Mucosa of descending colon (tissue), 3 donors: ENCODE results near the gene ALPG. TPM values are rescaled to one million over a fixed set of nuclear protein-coding genes. Genes with fewer than 3 reads are reported as not detected.
"Not testable (repeated sequence)": the region's sequence is repeated elsewhere in the genome, so short reads cannot be mapped to it uniquely, and the experiment has no call there.

ENCODE experiments used
- ATAC-seq: fragments of 200-7000 bp; cut with Tn5 transposase; one replicate; pipeline ENCODE4 v1.9.1; 2020; ENCODE audit warnings: mild to moderate bottlenecking, moderate library complexity
- DNase-seq, 3 donors: peaks; one replicate each; pipeline ENCODE4 v3.0.0-alpha.2; 2020
- H3K36me3 ChIP-seq: fragments of 200-600 bp; one replicate; pipeline ENCODE4 v1.8.0; 2021; ENCODE audit warnings: low read depth, mild to moderate bottlenecking
- H3K4me1 ChIP-seq: fragments of 200-600 bp; one replicate; pipeline ENCODE4 v1.8.0; 2021; ENCODE audit warnings: low read depth, mild to moderate bottlenecking
- H3K4me3 ChIP-seq: fragments of 200-600 bp; one replicate; pipeline ENCODE4 v1.8.0; 2021; ENCODE audit warnings: mild to moderate bottlenecking
- H3K9me3 ChIP-seq: fragments of 200-600 bp; one replicate; pipeline ENCODE4 v1.8.0; 2021; ENCODE audit warnings: mild to moderate bottlenecking
- intact Hi-C, 2 donors: fragments of 100-400 bp; cut with DNase I in 1 of 2; cut with micrococcal nuclease in 1 of 2; formaldehyde crosslinking; loops; one replicate each; pipeline versions ENCODE4 v1.11.0 to v1.11.1; 2022; cut with DNase I, micrococcal nuclease
- total RNA-seq, 3 donors: library from RNA; stranded (reverse); fragmentation: NEBNext Ultra II Directional in 2 of 3; extraction: Animal tissue kit (Norgen Biotek cat#: 25700) in 2 of 3; gene quantifications; one replicate each; pipeline versions ENCODE4 v1.2.1 to v1.2.4, GENCODE V29; 2021 to 2023
- TF ChIP-seq, protein P1 (sequence below): fragments of 200-600 bp; IDR thresholded peaks from one replicate; pipeline ENCODE4 v1.8.0; 2022; ENCODE audit warnings: antibody characterized with exemption, mild to moderate bottlenecking
- donor health status: DM: no; HTN: no; CAD: no; lungs with moderate emphysema.
- donor health status: DM: no; HTN: no; CAD: no.
- donor health status: DM: no; HTN: yes; CAD: no.

Gene ALPG
- total RNA-seq, 3 donors from 2014 or later, result 0.54 to 8.1 (median 0.61) TPM

DNA sequence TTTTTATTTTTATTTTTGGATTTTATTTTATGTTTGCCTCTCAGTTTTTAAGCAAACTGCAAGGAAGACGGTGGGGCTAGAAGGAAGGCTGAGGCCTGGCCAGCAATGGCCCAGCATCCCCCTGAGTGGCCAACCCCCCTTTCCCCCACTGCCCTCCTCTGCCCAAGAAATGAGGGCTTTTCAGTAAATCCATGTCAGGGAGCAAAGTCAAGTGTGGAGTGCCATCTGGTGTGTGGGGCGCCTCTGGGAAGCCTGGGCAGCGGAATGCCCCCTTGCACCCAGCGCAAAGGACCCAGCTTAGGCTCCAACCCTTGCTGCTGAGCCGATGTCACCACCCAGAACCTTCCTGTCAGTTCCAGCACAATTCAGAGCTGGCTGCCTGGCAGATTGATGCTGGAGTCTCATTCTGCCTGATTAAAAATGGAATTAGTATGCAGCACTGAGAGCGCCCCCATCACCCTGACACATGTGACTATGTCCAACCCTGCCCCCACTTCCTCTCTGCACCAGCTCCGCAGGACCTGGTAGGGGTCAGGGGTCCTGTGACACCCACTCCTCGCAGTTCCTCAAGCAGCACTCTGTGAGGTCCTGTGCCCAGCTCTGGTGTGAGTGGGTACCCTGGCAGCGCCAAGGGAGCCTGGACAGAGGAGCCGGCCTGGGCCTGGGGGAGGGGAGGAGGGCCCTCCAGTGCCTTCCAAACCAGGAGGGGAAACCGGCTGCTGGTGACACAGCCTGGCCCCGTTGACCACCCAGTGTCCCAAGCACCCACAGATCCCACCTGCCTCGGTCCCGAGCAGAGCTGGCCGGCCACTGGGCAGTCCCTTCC is 37.3 kb upstream of the ALPG start:
- Histone ChIP-seq H3K4me1 (no peaks in the 10 kb centered on the region), H3K36me3 (no peaks in the 10 kb centered on the region), H3K9me3 (no peaks in the 10 kb centered on the region), H3K4me3 (no peak overlapping the region)
- intact Hi-C loops, result no loop called here
- TF ChIP-seq, protein P1, sequence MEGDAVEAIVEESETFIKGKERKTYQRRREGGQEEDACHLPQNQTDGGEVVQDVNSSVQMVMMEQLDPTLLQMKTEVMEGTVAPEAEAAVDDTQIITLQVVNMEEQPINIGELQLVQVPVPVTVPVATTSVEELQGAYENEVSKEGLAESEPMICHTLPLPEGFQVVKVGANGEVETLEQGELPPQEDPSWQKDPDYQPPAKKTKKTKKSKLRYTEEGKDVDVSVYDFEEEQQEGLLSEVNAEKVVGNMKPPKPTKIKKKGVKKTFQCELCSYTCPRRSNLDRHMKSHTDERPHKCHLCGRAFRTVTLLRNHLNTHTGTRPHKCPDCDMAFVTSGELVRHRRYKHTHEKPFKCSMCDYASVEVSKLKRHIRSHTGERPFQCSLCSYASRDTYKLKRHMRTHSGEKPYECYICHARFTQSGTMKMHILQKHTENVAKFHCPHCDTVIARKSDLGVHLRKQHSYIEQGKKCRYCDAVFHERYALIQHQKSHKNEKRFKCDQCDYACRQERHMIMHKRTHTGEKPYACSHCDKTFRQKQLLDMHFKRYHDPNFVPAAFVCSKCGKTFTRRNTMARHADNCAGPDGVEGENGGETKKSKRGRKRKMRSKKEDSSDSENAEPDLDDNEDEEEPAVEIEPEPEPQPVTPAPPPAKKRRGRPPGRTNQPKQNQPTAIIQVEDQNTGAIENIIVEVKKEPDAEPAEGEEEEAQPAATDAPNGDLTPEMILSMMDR, result no peak
- DNase-seq (no peak), ATAC-seq (no peak)

DNA sequence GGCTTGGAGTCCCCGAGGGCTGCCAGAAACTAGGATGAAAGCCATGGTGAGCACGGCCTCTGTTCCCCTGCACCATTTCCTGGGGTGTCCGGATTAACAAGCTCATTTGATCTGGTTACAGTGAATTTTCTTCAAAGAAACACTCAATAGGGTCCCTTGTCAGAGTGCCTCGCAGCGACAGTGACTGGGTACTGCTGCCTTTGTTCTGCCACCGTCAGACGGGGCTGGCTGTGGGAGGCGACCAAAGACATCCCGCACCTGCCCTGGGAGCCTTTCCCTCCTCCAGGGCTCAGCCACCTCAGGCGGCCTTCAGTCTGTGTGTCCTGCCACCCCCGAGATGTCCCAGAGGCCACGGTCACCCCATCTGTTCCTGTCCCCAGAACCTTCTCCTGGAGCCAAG is 36.6 kb upstream of the ALPG start:
- H3K9me3 ChIP-seq, H3K4me1 ChIP-seq, ATAC-seq, DNase-seq, H3K36me3 ChIP-seq, intact Hi-C loops, H3K4me3 ChIP-seq: not testable (repeated sequence)

DNA sequence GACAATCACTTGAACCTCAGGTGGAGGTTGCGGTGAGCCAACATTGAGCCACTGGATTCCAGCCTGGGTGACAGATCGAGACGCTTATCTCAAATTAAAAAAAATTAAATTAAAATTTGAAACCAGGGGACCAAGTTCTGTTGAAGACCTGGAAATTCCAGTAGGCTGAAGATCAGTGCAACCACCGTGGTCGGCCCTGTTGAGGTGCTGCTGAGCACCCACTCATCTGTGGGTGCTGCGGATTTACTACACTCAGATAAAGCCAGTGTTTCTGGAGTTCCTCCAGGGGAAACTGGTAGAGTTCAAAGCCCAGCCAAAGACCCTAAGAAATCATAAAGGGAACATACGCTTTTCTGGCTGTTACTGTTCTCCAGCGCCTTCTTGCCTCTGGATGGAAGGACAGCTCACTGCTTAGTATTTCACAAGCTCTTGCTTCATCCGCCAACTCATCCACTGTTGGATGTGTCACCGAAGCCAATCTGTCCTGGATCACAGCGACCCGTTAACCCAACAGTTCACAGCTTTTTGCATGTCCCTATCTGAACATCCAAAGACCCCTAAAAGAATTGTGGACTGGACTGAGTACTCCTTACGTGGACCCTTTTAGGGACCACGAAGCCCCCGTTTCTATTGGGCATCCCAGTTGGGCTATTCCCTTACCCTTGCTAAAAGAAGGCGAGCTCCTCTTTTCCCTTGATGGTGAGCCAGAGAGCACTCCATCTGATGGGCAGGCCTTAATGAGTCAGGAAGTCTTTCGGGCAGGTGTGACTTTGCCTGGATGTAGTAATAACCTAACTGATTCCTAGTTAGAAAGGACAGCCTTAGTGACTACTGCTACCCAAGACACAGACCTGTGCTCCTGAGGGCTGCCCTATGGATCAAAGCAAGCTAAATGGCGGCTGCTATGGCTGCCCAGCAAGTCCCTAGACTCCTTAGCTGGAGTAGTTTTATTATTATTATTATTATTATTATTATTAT is 34.1 kb upstream of the ALPG start:
- Histone ChIP-seq H3K4me1 (no peaks in the 10 kb centered on the region), H3K36me3 (no peaks in the 10 kb centered on the region), H3K9me3 (no peaks in the 10 kb centered on the region), H3K4me3 (no peak overlapping the region)
- DNase-seq (no peak), ATAC-seq (no peak)
- intact Hi-C loops, result no loop called here
- TF ChIP-seq, protein P1, result no peak

DNA sequence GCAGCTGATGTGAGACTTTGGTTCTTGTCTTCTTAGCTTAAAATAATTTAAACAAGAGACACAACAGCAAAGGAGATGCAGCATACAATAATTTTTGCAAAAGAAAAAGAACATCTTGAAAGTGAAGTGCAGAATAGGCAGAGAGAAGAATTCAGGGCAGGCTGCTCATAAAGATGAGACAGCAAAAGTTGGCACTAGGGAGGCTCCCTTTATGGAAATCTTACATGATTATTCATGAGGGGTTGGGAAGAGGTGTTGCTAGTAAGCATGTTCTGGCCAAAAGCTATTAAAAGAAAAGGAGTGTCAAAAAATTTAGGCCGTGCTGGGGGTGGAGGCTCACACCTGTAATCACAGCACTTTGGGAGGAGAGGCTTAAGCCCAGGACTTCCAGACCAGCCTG is 32.3 kb upstream of the ALPG start:
- Histone ChIP-seq H3K4me3 (no peak overlapping the region), H3K4me1 (no peaks in the 10 kb centered on the region), H3K36me3 (no peaks in the 10 kb centered on the region), H3K9me3 (no peaks in the 10 kb centered on the region)
- DNase-seq (no peak), ATAC-seq (no peak)
- TF ChIP-seq, protein P1, result no peak
- intact Hi-C loops, result no loop called here

DNA sequence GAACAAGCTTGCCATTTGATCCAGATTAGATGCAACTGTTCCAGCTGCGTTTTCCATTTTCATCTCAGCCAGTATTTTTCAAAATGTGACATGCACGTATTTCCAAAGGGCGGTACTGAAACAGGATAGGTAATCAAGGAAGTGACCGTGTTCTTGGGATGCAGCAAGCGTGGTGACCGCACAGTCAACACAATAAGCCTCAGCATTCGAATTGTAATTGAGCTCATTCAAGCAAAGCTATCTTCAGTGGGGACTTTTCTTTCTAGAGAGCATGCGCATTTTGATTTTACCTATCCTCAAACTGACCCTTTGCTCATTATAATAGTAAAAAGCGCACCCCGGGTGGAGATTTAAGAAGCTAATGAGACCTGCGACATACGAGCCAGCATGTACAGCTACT is 31.5 kb upstream of the ALPG start:
- Histone ChIP-seq H3K4me3 (no peak overlapping the region), H3K9me3 (no peaks in the 10 kb centered on the region), H3K4me1 (no peaks in the 10 kb centered on the region), H3K36me3 (no peaks in the 10 kb centered on the region)
- ATAC-seq (no peak), DNase-seq (no peak)
- intact Hi-C loops, result no loop called here
- TF ChIP-seq, protein P1, result no peak

DNA sequence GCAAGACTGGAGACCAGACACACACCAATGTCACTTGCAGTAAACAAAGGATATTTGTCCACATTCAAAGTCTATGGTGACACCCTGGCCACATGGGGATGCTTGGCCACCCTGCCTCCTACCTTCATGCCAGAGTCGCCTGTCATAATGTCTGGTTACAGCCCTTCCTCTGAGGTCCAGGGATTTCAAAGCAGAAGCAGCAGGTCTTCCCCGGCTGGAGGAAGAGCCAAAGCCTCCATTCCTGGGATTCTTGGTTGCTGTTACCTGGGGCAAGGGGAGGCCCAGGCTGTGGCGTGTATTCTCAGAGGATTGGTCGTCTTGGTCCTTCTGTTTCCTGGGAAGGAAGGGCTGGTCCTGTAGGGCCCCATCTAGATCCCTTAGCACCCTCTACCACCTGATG is 30.4 kb upstream of the ALPG start:
- intact Hi-C loops, result no loop called here
- Histone ChIP-seq H3K36me3 (no peaks in the 10 kb centered on the region), H3K4me1 (no peaks in the 10 kb centered on the region), H3K9me3 (no peaks in the 10 kb centered on the region), H3K4me3 (no peak overlapping the region)
- no peak for ATAC-seq
- no peak for DNase-seq
- TF ChIP-seq, protein P1, result no peak
